ENCODE data around the gene MINK1. TPM values are rescaled to one million over a fixed set of nuclear protein-coding genes. Genes with fewer than 3 reads are reported as not detected.
A peak's percentile ranks its signal among the peaks of the same experiment; 100 is the strongest.

Gene MINK1
- total and polyA plus RNA-seq, 2 of the 13 experiments (the other 11 are each of a cell fraction or from before 2014, with no cell fraction given) = 17.2 to 63.9 TPM

- TF ChIP-seq ZNF10 (CRISPR knock-in tag; IDR thresholded peaks at IDR 0.05; ENCODE audit: borderline replicate concordance, low read depth) (no peak), CEBPG (CRISPR knock-in tag; IDR thresholded peaks at IDR 0.05) (peak; percentile 17; the same call in 1 of the 2 replicates), ZNF318 (CRISPR knock-in tag; IDR thresholded peaks at IDR 0.05) (no peak), TSC22D2 (CRISPR knock-in tag; IDR thresholded peaks at IDR 0.05; ENCODE audit: borderline replicate concordance) (no peak), CCAR2 (optimal IDR thresholded peaks at IDR 0.05; ENCODE audit: low read depth, low read length) (no peak), ZFP90 (CRISPR knock-in tag; IDR thresholded peaks at IDR 0.05; ENCODE audit: borderline replicate concordance) (peak; percentile 61; the same call in 1 of the 2 replicates), NFIC (IDR thresholded peaks at IDR 0.05; ENCODE audit: low read length) (peak; percentile 32; the same call in 1 of the 2 replicates), ZNF567 (CRISPR knock-in tag; IDR thresholded peaks at IDR 0.05; ENCODE audit: borderline replicate concordance) (no peak), CSRNP2 (CRISPR knock-in tag; conservative IDR thresholded peaks at IDR 0.05; ENCODE audit: low read depth) (no peak), ZNF670 (CRISPR knock-in tag; IDR thresholded peaks at IDR 0.05; ENCODE audit: borderline replicate concordance) (no peak; the same call in 1 of the 2 replicates), HOXA7 (CRISPR knock-in tag; IDR thresholded peaks at IDR 0.05) (no peak), DRAP1 (CRISPR knock-in tag; IDR thresholded peaks at IDR 0.05) (peak; percentile 15), ZNF337 (CRISPR knock-in tag; IDR thresholded peaks at IDR 0.05; ENCODE audit: borderline replicate concordance, low read depth) (no peak)
- TF ChIP-seq, protein P1, sequence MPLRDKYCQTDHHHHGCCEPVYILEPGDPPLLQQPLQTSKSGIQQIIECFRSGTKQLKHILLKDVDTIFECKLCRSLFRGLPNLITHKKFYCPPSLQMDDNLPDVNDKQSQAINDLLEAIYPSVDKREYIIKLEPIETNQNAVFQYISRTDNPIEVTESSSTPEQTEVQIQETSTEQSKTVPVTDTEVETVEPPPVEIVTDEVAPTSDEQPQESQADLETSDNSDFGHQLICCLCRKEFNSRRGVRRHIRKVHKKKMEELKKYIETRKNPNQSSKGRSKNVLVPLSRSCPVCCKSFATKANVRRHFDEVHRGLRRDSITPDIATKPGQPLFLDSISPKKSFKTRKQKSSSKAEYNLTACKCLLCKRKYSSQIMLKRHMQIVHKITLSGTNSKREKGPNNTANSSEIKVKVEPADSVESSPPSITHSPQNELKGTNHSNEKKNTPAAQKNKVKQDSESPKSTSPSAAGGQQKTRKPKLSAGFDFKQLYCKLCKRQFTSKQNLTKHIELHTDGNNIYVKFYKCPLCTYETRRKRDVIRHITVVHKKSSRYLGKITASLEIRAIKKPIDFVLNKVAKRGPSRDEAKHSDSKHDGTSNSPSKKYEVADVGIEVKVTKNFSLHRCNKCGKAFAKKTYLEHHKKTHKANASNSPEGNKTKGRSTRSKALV (CRISPR knock-in tag; IDR thresholded peaks at IDR 0.05) = no peak; the same call in 1 of the 2 replicates
- TF ChIP-seq, protein P2, sequence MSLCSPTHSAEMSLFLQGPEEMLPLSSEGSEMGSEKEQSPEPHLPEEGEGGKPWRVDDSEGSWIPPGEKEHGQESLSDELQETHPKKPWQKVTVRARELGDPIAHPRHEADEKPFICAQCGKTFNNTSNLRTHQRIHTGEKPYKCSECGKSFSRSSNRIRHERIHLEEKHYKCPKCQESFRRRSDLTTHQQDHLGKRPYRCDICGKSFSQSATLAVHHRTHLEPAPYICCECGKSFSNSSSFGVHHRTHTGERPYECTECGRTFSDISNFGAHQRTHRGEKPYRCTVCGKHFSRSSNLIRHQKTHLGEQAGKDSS (CRISPR knock-in tag; IDR thresholded peaks at IDR 0.05; ENCODE audit: borderline replicate concordance, low read depth) = no peak
Observed at GRCh38 chr17:4939796-4940554, 106.8 kb downstream of the MINK1 start, which contains the start of the genes RNF167 and SLC25A11 (continued).
